ENCODE measurements around the gene TNPO2. TPM values are rescaled to one million over a fixed set of nuclear protein-coding genes. Genes with fewer than 3 reads are reported as not detected.
"Not testable (repeated sequence)": the region's sequence is repeated elsewhere in the genome, so short reads cannot be mapped to it uniquely, and the experiment has no call there.

TNPO2 gene
- total RNA-seq, 1 donor from 2014 or later: 84.3 TPM

DNA sequence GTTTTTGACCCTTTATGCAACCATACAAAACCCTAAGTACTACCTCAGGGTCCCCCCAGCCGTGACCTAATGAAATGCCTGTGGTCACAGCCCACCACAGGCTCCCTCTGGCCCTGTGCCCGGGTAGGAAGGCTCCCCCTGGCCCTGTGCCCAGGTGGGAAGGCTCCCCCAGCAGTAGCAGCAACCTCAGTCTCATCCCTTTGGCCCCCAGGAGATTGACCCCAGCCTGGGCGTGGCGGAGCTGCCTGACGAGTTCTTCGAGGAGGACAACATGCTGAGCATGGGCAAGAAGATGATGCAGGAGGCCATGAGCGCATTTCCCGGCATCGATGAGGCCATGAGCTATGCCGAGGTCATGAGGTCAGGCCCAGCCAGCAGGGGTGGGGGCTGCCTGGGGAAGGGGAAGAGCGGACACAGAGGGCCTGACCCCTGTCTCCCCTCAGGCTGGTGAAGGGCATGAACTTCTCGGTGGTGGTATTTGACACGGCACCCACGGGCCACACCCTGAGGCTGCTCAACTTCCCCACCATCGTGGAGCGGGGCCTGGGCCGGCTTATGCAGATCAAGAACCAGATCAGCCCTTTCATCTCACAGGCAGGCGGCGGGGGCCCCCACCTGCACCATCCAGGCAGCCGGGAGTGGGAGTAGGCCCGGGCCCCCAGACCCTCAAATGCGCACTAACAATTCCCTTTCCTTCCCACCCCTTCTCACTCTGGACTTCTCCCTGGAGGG is 21.6 kb upstream of the TNPO2 start:
- intact Hi-C loops (cut with micrococcal nuclease): no loop called here

DNA sequence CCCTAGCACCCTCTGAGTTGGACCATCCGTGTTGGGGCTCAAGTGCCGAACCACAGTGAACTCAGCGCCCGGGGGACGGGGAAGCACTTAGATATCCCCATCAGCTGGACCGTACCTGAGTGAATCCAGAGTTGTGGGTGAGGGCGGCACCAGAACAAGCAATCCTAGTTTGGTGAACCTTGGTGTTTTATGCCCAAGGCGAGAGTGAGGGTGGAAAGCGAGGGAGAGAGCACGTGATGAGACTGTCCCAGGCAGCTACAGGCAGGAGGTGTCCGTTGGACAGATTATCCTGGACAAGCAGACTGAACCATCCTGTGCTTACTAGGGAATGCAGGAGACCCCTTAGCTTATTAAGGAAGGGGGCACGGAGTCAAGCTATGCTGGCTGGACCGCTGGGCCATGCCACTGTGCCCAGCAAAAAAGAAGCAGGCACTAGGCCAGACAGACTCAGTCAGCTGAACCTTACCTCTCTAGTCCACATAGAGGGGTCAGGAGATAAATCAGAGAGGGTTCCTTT is 14.2 kb upstream of the TNPO2 start:
- intact Hi-C loops (cut with micrococcal nuclease): loop anchor here (1.0 kb wide), 1 partner anchor 37 kb away; the partner anchor contains the start of gene HOOK2

DNA sequence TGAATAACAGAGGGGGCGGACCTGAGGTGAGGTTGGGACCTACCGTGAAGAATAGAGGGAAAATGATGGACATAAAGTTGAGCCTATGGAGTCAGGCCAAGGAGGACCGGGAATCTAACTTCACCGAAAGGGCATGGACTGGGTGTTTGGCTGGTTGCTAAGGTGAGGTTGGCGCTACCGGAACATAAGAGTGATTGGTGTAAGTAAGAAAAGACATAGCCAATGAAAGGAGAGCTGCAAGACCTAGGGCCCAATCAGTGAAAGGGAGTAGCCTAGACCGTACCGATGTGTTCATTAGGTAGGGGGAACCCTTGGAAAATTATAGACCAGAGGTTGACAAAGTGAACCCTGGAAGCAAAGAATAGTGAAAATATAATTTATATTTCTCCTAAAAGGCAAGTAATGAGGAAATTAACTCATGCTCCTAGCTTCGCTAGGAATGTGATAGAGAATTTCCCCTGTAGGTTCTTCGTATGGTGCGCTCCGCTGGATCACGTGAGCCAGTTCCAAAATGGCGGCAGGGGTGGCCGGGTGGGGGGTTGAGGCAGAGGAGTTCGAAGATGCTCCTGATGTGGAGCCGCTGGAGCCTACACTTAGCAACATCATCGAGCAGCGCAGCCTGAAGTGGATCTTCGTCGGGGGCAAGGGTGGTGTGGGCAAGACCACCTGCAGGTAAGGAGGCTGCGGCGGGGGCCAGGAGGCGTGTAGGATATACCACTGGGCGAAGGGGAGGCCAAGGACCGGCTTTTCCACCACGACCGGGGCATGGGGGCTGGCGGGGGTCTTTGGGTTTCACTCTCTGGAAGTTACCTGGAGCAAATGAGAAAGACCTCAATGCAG is 13.5 kb upstream of the TNPO2 start, which contains the start of gene GET3:
TSS of gene GET3 (plus strand) at position 503 of the 840 bp plus-strand sequence. CDS start at position 512, 9 bp downstream.
- intact Hi-C loops (cut with micrococcal nuclease): loop anchor here (1.0 kb wide), 1 partner anchor 38 kb away; the partner anchor contains the start of gene HOOK2

DNA sequence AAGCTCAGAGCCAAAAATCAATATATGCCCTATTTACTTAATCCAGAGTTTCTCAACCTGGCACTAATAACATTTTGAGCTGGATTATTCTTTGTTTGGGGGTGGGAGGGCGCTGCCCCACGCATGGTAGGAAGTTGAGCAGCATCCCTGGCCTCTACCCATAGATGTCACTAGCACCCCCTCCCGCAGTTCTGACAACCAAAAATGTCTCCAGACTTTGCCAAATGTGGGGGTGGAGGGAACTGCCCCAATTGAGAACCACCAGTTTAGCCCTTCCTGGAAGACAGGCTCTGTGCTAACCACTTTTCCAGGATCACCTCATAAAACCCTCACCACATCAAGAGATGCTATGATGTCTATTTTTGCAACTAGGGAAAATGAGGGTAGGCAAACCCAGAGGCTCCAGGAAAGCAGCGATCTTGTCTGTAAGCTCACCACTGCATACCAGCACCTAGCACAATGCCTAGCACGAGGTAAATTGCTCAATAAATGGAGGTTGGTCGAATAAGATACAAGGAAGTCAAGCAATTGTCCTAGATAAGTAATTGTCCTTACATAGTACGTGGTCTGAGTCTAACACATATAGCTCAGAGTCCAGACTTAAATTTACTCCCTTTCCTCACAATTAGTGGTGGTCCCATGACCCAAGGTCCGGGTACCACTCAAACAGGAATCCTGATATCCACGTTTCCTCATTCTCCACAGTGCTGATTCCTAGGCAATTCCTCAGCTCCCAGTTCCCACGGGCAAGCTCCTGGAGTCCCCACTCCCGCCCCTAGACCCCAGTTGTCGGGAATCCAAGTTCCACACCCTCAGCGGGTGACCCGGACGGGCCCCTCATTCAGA is 9.9 kb upstream of the TNPO2 start:
- intact Hi-C loops (cut with micrococcal nuclease): loop anchor here (1.0 to 5.0 kb wide), 4 partner anchors 9 to 441 kb away; partner anchors contain the start of genes DHPS and ZNF44

DNA sequence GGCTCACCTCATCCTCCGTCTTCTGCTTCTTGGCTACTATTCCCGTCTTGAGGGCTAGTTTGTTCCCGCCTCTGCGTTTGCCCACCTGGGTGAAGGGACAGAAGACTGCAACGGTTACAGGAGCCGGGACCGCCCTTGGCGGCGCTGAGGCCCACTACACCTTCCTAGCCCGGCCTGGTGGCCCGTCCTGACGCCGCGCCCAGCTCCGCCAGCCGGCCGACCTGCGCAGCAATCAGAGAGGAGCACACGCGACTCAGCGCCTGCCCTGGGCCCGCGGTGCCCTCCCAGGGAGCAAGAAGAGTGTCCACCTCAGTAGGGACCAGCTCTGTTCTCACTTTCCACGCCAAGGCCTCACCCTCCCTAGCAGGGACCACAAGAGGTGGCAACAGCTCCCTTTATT is 7.6 kb upstream of the TNPO2 start:
- intact Hi-C loops (cut with micrococcal nuclease): loop anchor here (5.0 kb wide), 1 partner anchor 439 kb away; the partner anchor contains the start of gene ZNF44

DNA sequence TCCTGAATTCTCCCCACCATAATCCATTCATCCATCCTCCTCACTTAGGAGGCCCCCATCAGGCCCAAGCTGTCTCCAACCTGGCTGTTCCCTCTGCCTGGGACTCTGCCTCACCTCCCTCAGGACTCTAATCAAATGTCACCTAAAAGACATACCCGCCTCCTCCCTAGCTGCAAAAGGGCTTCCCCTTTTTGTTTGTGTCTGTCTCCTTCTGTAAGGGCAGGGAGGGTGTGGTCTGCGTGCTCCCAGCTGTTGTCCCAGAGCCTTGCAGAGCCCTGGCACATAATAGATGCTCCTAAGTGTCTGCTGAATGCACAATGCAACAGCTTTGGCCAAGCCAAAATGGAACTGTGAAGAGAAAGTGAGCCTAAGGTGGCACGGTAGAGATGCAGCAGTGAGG is 6.3 kb upstream of the TNPO2 start:
- intact Hi-C loops (cut with micrococcal nuclease): loop anchor here (5.0 kb wide), 1 partner anchor 438 kb away; the partner anchor contains the start of gene ZNF44

DNA sequence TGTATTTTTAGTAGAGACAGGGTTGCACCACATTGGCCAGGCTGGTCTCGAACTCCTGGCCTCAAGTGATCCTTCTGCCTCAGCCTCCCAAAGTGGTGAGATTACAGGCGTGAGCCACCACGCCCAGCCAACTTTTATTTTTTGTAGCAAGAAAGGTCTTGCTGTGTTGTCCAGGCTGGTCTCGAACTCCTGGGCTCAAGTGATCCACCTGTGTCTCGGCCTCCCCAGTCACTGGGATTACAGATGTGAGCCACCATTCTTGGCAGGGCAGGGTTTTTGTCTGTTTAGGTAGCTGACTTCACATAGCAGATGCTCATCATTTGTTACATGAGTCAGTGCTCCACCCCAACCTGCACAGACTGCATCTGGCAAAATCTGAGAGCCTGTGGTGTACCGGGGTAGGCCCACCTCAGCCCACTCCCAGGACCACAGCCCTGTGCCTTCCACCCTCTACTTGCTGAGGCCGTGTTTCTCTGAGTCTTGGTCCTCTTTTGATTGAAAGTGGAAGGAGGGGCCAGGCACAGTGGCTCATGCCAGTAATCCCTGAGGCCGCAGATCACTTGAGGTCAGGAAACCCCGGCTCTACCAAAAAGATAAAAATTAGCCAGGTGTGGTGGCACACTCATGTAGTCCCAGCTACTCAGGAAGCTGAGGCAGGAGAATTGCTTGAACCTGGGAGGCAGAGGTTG is 4.2 kb upstream of the TNPO2 start:
- intact Hi-C loops (cut with micrococcal nuclease): no loop called here

DNA sequence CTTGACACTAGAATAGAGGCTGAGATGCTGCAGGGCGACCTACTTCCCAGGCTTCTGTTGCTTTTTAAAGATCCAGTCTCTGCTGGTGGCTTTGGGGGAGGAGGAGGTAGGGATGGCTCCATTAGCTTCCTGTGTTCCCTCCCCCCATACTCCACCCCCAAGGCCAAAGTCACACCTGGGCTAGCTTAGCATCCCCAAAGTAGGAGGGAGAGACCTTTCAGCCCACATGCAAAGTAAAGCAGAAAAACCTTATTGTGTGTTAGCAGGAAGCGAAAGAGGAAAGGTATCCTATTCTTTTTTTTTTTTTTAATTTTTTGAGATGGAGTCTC is 3.2 kb upstream of the TNPO2 start:
- intact Hi-C loops (cut with micrococcal nuclease): no loop called here

DNA sequence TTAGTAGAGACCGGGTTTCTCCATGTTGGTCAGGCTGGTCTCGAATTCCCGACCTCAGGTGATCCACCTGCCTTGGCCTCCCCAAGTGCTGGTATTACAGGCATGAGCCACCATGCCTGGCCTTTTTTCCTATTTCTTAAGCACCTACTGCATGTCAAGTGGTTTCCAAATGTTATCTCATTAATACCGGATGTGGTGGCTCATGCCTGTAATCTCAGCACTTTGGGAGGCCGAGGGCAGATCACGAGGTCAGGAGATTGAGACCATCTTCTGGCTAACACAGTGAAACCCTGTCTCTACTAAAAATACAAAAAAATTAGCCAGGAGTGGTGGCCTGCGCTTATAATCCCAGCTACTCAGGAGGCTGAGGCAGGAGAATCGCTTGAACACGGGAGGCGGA is 1.9 kb upstream of the TNPO2 start:
- intact Hi-C loops (cut with micrococcal nuclease): not testable (repeated sequence)

DNA sequence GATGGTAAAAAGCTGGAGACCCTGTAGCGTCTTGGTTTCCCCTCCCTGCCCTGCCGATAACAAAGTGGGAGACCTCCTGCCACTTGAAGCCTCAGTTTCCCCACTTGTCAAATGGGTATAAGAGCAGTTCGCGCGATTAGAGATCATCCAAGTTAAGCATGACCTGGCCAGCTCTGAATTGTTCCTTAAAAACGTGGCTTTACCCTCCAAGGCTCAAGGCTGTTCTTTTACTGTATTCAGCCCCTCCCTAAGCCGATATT is 421 bp downstream of the TNPO2 start:
- intact Hi-C loops (cut with micrococcal nuclease): loop anchor here (2.0 to 5.0 kb wide), 2 partner anchors 69 to 111 kb away; partner anchors contain the start of genes ZNF490 and ZNF791

DNA sequence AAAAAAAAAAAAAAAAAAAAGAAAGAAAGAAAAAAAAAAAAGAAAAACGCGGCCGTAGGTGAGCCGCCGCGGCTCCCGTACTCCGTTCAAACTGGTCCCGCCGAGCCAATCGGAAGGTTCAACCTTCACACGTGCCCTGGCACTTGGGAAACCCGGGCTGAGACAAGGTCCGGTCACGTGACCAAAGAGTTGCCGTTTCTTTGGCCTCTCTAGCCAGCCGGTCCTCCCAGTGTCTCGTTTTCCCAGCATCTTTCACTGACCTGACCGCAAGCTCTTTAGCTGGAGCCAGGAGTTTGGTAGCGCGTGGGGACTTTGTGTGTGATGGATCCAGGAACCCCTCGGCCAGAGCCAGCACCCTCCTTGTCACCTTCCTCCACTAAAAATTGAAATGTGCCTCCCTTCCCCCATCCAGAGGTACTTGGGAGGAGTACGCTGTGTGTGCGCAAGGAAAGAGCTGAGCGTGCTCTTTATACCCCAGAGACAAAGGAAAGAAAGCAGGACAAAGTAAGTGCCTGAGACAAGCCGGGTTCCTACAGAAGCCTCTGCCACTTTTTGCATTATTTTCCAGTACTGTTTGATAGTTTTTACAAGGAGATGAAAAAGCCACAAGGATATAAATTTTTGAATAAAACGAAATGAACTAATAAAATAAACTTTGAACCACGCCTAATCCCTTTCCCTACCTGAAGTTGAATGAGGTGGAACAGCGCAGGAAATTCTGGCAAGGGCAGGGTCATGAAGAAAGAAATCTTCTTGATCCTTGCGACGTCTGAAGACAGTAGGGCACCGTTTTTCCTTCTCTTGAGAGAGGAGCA is 959 bp downstream of the TNPO2 start:
- intact Hi-C loops (cut with micrococcal nuclease): loop anchor here (1.0 to 5.0 kb wide), 3 partner anchors 41 to 110 kb away; partner anchors contain the start of genes DHPS, ZNF490 and ZNF791

DNA sequence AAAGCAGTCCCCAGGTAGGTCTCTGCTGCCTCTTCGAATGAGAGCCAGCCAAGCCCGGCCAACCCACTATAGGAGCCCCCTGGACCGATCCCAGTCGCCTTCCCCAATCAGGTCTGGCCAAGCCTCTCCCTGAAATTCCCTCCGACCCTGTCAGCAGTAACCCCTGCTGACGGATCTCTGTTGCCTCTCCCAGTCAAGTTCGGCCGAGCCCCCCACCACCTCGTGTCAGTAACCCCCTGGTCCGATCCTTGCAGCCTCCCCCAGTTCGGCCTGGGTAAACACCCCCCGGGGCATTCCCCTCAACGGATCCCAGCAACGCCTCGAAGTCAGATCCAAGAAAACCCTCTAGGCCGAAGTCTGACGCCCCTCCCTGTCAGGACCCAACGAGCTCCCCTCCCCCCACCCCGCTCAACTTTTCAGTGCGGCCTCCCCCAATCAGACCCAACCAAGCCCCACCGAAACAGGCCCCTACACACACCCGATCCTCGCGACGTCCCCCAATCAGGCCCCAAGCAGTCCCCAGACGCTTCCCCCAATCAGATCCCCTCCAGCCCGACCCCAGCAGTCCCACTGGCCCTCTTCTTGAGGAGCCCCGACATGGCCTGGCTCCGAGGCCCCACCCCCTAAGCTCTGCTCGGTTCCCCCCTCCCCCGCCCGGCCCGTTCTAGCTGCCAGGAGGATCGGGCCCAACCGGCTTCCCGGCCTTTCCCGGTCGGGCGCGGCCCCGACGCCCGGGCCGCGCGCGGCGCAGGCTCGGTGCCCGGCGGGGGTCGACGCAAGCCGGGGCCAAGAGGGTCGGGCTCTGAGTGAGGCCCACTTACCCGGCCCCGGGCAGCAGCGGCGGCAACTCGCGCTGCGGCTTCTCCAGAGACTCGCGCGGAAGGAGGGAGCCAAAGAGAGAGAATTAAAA is 1.8 kb downstream of the TNPO2 start:
- intact Hi-C loops (cut with micrococcal nuclease): loop anchor here (1.0 to 5.0 kb wide), 3 partner anchors 41 to 110 kb away; partner anchors contain the start of genes DHPS, ZNF490 and ZNF791

DNA sequence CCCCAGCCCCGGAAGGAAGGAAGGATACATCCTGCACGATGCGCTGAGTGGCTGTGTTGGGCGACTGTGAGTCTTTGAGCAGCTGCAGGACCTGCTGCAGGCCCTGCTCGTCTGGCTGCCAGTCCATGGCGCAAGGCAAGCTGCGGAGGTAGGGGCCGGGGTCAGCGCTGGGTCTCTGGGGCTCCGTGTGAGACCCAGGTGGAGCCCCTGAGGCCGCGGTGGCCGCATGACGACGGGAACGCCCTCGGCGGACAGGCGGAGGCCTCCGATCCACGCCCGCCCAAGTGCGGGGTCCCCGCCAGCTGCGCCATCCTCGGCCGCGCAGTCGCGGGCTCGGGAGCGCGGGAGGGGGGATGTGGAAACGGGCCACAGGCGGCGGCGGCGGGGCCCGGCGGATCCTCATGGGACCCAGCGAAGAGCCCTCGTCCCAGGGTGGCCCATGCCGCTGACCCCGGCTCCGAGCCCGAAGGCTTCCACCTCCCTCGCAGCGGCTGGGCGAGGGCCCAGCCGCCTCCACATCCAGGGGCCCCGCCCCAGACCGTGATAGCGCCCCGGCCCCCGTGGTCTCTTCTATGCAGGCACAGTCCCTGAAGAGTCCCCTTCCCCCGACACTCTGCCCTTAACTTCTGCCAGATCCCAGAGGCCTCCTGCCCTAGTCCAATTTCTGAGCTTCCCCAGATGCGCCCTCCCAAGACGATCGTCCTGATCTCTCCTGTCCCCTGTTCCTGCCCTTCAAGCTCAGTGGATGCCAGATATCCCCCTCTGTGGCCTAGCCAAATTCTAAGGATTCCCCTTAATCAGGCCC is 2.7 kb downstream of the TNPO2 start:
- intact Hi-C loops (cut with micrococcal nuclease): loop anchor here (5.0 kb wide), 1 partner anchor 109 kb away; the partner anchor contains the start of genes ZNF490 and ZNF791

DNA sequence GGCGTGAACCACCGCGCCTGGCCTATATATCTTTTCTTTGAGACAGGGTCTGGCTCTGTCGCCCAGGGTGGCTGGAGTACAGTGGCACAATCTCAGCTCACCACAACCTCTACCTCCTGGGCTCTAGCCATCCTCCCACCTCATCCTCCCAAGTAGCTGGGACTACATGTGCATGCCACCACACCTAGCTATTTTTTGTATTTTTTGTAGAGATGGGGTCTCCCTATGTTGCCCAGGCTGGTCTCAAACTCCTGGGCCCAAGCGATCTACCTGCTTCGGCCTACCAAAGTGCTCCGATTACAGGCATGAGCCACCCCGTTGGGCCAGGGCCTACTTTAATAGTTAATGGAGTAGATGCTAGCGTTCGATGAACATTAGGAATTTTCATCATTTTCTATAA is 3.4 kb downstream of the TNPO2 start:
- intact Hi-C loops (cut with micrococcal nuclease): loop anchor here (5.0 kb wide), 1 partner anchor 108 kb away; the partner anchor contains the start of genes ZNF490 and ZNF791

DNA sequence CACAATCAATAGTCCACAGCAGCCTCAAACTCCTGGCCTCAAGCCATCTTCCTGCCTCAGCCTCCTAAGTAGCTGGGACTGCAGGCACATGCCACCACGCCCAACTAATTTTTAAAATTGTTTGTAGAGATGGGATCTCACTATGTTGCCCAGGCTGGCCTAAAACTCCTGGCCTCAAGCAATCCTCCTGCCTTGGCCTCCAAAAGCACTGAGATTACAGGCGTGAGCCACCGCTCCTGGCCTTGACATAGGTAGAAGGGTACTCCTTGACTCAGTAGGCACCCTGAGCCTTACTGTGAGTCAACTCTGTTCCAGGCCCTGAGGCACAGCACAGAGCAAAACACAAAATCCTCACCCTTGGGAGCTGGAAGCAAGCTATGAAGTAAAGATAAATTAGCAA is 7.8 kb downstream of the TNPO2 start:
- intact Hi-C loops (cut with micrococcal nuclease): loop anchor here (5.0 kb wide), 1 partner anchor 131 kb away; no protein-coding TSS in a partner anchor

DNA sequence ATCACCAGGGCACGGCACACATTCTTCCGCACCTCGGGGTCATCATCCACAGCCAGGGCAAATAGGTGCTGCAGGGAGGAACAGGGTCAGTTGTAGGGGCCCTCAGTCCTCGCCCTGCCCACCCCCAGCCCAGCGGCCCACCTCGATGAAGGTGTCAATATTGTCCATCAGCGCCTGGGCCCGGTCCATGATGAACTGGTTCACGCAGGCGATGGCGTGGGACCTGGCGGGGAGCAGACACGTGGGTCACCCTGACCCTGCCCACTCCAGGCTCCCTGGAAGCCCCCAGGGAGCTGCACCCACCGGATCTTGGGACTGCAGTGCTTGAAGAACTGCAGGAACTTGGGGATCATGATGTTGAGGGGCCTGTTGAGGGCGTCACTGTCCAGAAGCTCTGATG is 8.6 kb downstream of the TNPO2 start:
- intact Hi-C loops (cut with micrococcal nuclease): loop anchor here (5.0 kb wide), 1 partner anchor 132 kb away; no protein-coding TSS in a partner anchor

DNA sequence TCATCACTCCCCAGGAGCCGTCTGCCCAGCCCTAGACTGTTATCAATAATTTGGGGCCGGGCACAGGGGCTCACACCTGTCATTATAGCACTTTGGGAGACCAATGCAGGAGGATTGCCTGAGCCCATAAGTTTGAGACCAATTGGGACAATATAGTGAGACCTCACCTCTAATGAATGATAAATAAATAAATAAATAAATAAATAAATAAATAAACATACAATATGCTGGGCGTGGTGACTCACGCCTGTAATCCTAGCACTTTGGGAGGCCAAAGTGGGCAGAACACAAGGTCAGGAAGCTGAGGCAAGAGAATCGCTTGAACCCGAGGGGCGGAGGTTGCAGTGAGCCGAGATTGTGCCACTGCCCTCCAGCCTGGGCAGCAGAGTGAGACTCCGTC is 10.4 kb downstream of the TNPO2 start:
- intact Hi-C loops (cut with micrococcal nuclease): not testable (repeated sequence)

Data from T-helper 2 cell treated with Interferon-gamma antibody and Interleukin-4, amounts not matched to agents 100 ng/mL and 5 ng/mL, for 36 hours (primary cell).